Activated naive CD4-positive, alpha-beta T cell treated with anti-CD3 and anti-CD28 coated beads, Interleukin-2, amount 10 ng/mL, durations not matched to agents 7 days and 5 days (primary cell): ENCODE measurements around the gene PRKCB.

ENCODE experiments used
- CTCF ChIA-PET: fragments of 350-600 bp; sonication (Branson Sonifier 250); formaldehyde crosslinking; loops from one replicate; lab custom pipeline; 2021; ENCODE audit warnings: antibody characterized with exemption; lab: Charles Lee
- DNase-seq: peaks from one replicate; pipeline ENCODE4 v3.0.0-alpha.2; 2020
- H3K27ac Mint-ChIP-seq: one replicate; pipeline ENCODE4 v1.8.0; 2021; ENCODE audit warnings: mild to moderate bottlenecking, moderate library complexity, mixed read lengths
- H3K27me3 Mint-ChIP-seq: one replicate; pipeline ENCODE4 v1.8.0; 2021; ENCODE audit warnings: mild to moderate bottlenecking, mixed read lengths
- H3K36me3 Mint-ChIP-seq: one replicate; pipeline ENCODE4 v1.8.0; 2021; ENCODE audit warnings: mixed read lengths
- H3K4me1 Mint-ChIP-seq: one replicate; pipeline ENCODE4 v1.8.0; 2021; ENCODE audit warnings: mixed read lengths
- H3K4me3 Mint-ChIP-seq: one replicate; pipeline ENCODE4 v1.8.0; 2021; ENCODE audit warnings: mild to moderate bottlenecking, moderate library complexity, mixed read lengths
- H3K9me3 Mint-ChIP-seq: one replicate; pipeline ENCODE4 v1.8.0; 2021; ENCODE audit warnings: mixed read lengths

The PRKCB gene

GRCh38 chr16:23842137-23842600 lies 6.4 kb downstream of the PRKCB start:
- H3K27me3 Mint-ChIP-seq: no peaks in the 10 kb centered on the region
- no peak overlapping the region for H3K4me3 Mint-ChIP-seq
- H3K4me1 Mint-ChIP-seq: peaks cover 61% of the 10 kb centered on the region
- no peak for DNase-seq
- peak overlapping the region; percentile 73 for H3K27ac Mint-ChIP-seq
- peaks cover 64% of the 10 kb centered on the region for H3K36me3 Mint-ChIP-seq
- CTCF ChIA-PET: interaction anchor here (1.1 to 2.1 kb wide), 3 partner anchors 19 to 168 kb away, joined by 3 to 10 read pairs (median 6); no protein-coding TSS in a partner anchor
- no peaks in the 10 kb centered on the region for H3K9me3 Mint-ChIP-seq

DNA sequence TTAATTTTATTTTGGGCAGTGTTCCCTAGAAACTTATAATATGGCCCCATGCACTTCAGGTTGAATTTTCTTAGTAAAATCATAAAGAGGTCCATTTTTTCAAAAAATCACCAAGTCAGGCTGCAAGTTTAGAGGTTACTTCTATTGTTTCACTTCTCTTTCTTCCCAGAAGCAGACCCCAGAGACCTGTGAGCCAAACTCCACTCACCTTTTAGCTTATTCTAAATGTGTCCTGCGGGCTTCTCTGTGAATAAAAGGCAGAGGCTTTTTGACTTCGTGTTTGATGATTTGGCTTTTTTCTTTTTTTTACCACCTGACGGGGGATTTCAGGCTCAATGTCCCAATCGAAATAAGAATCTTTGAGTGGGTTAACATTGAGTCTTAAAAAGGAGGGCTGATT lies 7.4 kb downstream of the PRKCB start:
- H3K27me3 Mint-ChIP-seq: no peaks in the 10 kb centered on the region
- H3K27ac Mint-ChIP-seq: no peak overlapping the region
- no peak for DNase-seq
- H3K9me3 Mint-ChIP-seq: no peaks in the 10 kb centered on the region
- H3K4me3 Mint-ChIP-seq: no peak overlapping the region
- CTCF ChIA-PET: interaction anchor here (2.1 kb wide), 1 partner anchor 41 kb away, joined by 6 read pairs; no protein-coding TSS in a partner anchor
- H3K36me3 Mint-ChIP-seq: peaks cover 67% of the 10 kb centered on the region
- H3K4me1 Mint-ChIP-seq: peaks cover 61% of the 10 kb centered on the region

- Mint-ChIP-seq H3K27me3 (no peaks in the 10 kb centered on the region), H3K4me1 (peaks cover 64% of the 10 kb centered on the region), H3K36me3 (peaks cover 71% of the 10 kb centered on the region), H3K4me3 (no peak overlapping the region), H3K27ac (no peak overlapping the region), H3K9me3 (peaks cover 7% of the 10 kb centered on the region)
- CTCF ChIA-PET: interaction anchor here (0.7 kb wide), 1 partner anchor 32 kb away, joined by 3 read pairs; no protein-coding TSS in a partner anchor
- DNase-seq: no peak
These were observed 11.5 kb downstream of the PRKCB start for GRCh38 chr16:23847251-23847650.

DNA sequence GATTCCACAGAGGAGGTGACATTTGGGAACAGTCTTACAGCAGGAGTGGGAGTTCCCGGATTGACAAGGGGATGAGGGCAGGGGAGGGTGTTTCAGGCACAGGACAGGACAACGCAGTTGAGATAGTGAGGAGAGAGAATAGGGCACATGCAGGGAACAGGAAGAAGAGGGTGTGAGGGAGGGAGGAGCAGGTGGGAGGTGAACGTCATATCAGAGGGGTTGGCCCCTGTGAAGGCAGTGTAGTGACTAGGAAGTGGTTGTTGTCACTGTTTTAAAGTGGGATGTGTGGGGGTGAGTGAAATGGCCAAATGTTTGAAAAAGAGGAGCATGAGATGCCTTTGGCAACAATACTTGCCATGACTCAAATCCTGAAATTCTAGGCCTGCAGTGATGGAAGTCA lies 12.2 kb downstream of the PRKCB start:
- Mint-ChIP-seq H3K36me3 (peaks cover 75% of the 10 kb centered on the region), H3K4me1 (peaks cover 63% of the 10 kb centered on the region), H3K4me3 (no peak overlapping the region), H3K27ac (peak overlapping the region; percentile 85), H3K9me3 (peaks cover 12% of the 10 kb centered on the region), H3K27me3 (no peaks in the 10 kb centered on the region)
- CTCF ChIA-PET: no interaction called here
- DNase-seq: peak; percentile 66

DNA sequence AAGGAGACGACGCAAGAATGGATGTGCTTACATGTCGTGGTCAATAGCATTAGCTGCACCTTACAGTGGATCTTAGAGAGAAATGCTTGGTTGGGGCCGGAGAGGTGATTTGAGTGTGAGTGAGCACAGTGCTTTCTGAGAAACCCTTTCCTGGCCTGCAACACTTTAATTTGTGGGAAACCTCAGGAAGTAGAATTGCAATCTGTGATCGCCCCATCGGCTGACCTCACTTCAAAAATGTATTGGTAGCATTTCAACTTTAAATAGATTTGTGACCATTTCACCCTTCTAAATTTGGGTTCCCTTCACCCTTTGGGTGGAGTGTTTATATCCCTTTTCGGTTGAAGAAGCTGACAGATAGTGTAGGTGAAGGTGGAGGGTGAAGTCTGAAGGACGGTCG lies 13.2 kb downstream of the PRKCB start:
- Mint-ChIP-seq H3K27me3 (no peaks in the 10 kb centered on the region), H3K36me3 (peaks cover 79% of the 10 kb centered on the region), H3K9me3 (peaks cover 13% of the 10 kb centered on the region), H3K4me3 (no peak overlapping the region), H3K27ac (no peak overlapping the region), H3K4me1 (peaks cover 65% of the 10 kb centered on the region)
- CTCF ChIA-PET: no interaction called here
- DNase-seq: no peak

DNA sequence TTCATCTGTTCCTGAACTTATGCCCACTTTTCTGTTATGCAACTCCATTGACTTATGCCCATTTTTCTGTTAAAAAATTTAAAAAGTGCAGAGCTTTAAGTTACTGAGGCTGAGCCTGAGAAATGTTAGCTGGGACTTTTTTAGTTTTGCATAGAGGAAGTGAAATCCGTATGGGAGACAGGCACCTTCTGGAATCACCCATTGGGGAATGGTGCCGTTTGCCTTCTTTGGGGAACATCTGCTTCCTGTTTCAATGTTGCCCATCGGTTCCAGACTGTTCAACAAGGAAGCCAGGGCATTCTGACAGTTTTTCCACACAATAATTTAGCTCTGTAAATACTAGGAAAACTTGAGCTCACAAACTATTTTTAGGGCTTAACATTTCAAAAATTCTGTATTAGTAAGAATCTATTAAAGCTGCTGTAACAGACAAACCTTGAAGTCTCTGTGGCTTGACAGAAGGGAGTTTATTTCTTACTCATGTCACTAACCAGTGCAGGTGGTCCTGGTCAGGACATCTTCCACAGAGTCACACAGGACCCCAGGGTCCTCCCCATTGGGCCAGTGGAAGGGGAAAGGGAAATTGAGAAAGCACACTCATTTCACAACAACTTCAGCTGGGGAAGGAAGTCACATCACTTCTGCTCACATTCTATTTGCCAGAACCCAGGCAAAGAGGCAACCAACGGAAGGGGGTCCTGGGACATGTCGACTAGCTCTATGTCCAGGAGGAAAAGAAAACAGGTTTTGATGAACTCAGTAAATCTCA lies 17.2 kb downstream of the PRKCB start:
- H3K4me3 Mint-ChIP-seq: no peak overlapping the region
- peaks cover 65% of the 10 kb centered on the region for H3K4me1 Mint-ChIP-seq
- no peaks in the 10 kb centered on the region for H3K27me3 Mint-ChIP-seq
- no peak overlapping the region for H3K27ac Mint-ChIP-seq
- peaks cover 63% of the 10 kb centered on the region for H3K36me3 Mint-ChIP-seq
- peaks cover 13% of the 10 kb centered on the region for H3K9me3 Mint-ChIP-seq
- no peak for DNase-seq
- CTCF ChIA-PET: no interaction called here

GRCh38 chr16:23855010-23855409 lies 19.2 kb downstream of the PRKCB start:
- peaks cover 67% of the 10 kb centered on the region for H3K4me1 Mint-ChIP-seq
- H3K27me3 Mint-ChIP-seq: no peaks in the 10 kb centered on the region
- CTCF ChIA-PET: interaction anchor here (1.1 kb wide), 1 partner anchor 51 kb away, joined by 3 read pairs; no protein-coding TSS in a partner anchor
- DNase-seq: no peak
- H3K9me3 Mint-ChIP-seq: peaks cover 13% of the 10 kb centered on the region
- no peak overlapping the region for H3K4me3 Mint-ChIP-seq
- peaks cover 47% of the 10 kb centered on the region for H3K36me3 Mint-ChIP-seq
- no peak overlapping the region for H3K27ac Mint-ChIP-seq

DNA sequence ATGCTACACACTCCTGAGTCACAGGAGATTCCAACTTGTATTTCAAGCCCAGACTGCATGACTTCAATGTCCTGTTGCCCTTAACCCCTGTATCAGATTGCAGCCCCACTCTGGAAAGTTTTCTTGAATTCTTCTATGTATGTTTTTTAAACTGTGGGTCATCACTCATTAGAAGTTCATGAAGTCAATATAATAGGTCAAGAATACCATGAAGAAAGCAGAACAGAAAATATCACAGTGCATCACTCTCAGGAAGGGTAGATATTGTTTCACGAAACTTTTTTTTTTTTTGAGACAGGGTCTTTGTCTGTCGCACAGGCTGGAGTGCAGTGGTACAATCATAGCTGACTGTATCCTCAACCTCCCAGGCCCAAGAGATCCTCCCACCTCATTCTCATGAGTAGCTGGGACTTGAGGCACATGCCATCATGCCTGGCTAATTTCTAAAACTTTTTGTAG lies 20.5 kb downstream of the PRKCB start:
- H3K27me3 Mint-ChIP-seq: no peaks in the 10 kb centered on the region
- CTCF ChIA-PET: no interaction called here
- DNase-seq: no peak
- peaks cover 41% of the 10 kb centered on the region for H3K36me3 Mint-ChIP-seq
- peaks cover 10% of the 10 kb centered on the region for H3K9me3 Mint-ChIP-seq
- peaks cover 61% of the 10 kb centered on the region for H3K4me1 Mint-ChIP-seq
- H3K27ac Mint-ChIP-seq: no peak overlapping the region
- H3K4me3 Mint-ChIP-seq: no peak overlapping the region

DNA sequence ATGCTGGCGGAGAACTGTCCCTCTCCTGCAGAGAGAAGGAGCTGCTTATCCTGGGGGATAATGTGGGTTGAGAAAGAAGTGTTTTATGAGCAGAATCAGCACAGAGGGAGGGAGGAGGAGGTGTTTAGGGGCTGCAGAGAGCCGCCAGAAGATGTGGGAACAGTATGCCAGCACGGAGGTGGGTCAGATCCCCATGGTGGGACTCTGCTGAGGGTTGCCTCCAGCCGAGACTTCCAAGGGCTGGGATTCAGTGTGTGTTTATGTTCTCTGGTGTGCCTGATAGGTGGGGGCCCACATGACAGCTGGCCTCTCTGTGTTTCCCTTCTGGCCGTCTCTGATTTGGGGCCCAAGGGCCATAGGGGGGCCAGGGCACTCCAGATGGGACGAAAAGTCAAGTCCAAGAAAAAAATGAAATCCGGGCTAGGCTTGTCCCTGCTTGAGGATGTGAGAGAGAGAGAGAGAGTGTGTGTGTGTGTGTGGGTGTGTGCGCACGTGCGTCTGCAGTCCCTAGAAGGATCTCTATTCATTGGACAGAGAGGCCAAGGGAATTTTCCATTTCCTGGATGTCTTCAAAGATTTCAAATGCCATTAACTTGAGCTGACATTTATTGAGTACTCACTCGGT lies 21.6 kb downstream of the PRKCB start:
- no peak overlapping the region for H3K4me3 Mint-ChIP-seq
- H3K4me1 Mint-ChIP-seq: peaks cover 63% of the 10 kb centered on the region
- no peak overlapping the region for H3K27ac Mint-ChIP-seq
- peaks cover 31% of the 10 kb centered on the region for H3K36me3 Mint-ChIP-seq
- CTCF ChIA-PET: interaction anchor here (0.7 to 2.5 kb wide), 2 partner anchors 20 to 54 kb away, joined by 3 to 11 read pairs; no protein-coding TSS in a partner anchor
- no peaks in the 10 kb centered on the region for H3K27me3 Mint-ChIP-seq
- no peak for DNase-seq
- peaks cover 5% of the 10 kb centered on the region for H3K9me3 Mint-ChIP-seq

- Mint-ChIP-seq H3K36me3 (peaks cover 26% of the 10 kb centered on the region), H3K4me3 (no peak overlapping the region), H3K4me1 (peaks cover 63% of the 10 kb centered on the region), H3K9me3 (peaks cover 1% of the 10 kb centered on the region), H3K27ac (no peak overlapping the region), H3K27me3 (no peaks in the 10 kb centered on the region)
- CTCF ChIA-PET: interaction anchor here (2.5 kb wide), 1 partner anchor 55 kb away, joined by 11 read pairs; no protein-coding TSS in a partner anchor
- no peak for DNase-seq
These were observed 22.1 kb downstream of the PRKCB start for GRCh38 chr16:23857881-23858269.

DNA sequence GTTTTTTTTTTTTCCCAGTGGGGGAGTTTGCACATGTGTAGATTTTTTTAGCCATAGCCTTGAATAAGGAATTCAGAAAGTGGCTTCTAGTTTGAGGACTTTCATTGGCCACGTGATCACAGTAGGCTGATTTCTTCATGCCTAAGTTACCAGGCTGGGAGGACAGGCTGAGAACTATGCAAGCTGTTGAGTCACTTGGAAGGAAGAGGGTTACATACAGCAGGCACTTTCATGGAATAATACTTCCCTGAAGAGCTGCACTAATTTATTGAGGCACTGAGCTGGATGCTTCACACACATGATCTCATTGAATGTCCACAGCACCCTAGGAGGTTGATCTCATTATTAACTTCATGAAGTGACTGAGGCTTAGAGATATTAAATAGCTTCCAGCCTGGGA lies 22.8 kb downstream of the PRKCB start:
- Mint-ChIP-seq H3K36me3 (peaks cover 21% of the 10 kb centered on the region), H3K27me3 (no peaks in the 10 kb centered on the region)

GRCh38 chr16:23859713-23860269 lies 24.0 kb downstream of the PRKCB start:
- H3K4me3 Mint-ChIP-seq: no peak overlapping the region

More for the DNA sequence above, 22.8 kb downstream of the PRKCB start:
- DNase-seq: no peak
- CTCF ChIA-PET: interaction anchor here (2.5 kb wide), 1 partner anchor 55 kb away, joined by 11 read pairs; no protein-coding TSS in a partner anchor
- Mint-ChIP-seq H3K9me3 (peaks cover 1% of the 10 kb centered on the region), H3K4me1 (peaks cover 61% of the 10 kb centered on the region), H3K27ac (no peak overlapping the region), H3K4me3 (no peak overlapping the region)

GRCh38 chr16:23861874-23862273 lies 26.1 kb downstream of the PRKCB start:
- H3K4me3 Mint-ChIP-seq: no peak overlapping the region
- no peak for DNase-seq
- H3K4me1 Mint-ChIP-seq: peaks cover 82% of the 10 kb centered on the region
- peaks cover 10% of the 10 kb centered on the region for H3K36me3 Mint-ChIP-seq
- no peaks in the 10 kb centered on the region for H3K9me3 Mint-ChIP-seq
- CTCF ChIA-PET: interaction anchor here (0.6 to 1.9 kb wide), 6 partner anchors 12 to 148 kb away, joined by 3 to 4 read pairs (median 3); no protein-coding TSS in a partner anchor
- H3K27ac Mint-ChIP-seq: no peak overlapping the region
- H3K27me3 Mint-ChIP-seq: no peaks in the 10 kb centered on the region

More at GRCh38 chr16:23859713-23860269, 24.0 kb downstream of the PRKCB start:
- no peaks in the 10 kb centered on the region for H3K9me3 Mint-ChIP-seq
- no peaks in the 10 kb centered on the region for H3K27me3 Mint-ChIP-seq
- CTCF ChIA-PET: interaction anchor here (2.5 kb wide), 1 partner anchor 57 kb away, joined by 11 read pairs; no protein-coding TSS in a partner anchor
- H3K27ac Mint-ChIP-seq: no peak overlapping the region
- no peak for DNase-seq
- H3K4me1 Mint-ChIP-seq: peaks cover 68% of the 10 kb centered on the region
- peaks cover 11% of the 10 kb centered on the region for H3K36me3 Mint-ChIP-seq

GRCh38 chr16:23862556-23862955 lies 26.8 kb downstream of the PRKCB start:
- DNase-seq: no peak
- CTCF ChIA-PET: interaction anchor here (0.7 to 1.9 kb wide), 2 partner anchors 145 to 148 kb away, joined by 3 to 4 read pairs; no protein-coding TSS in a partner anchor
- peaks cover 81% of the 10 kb centered on the region for H3K4me1 Mint-ChIP-seq
- H3K9me3 Mint-ChIP-seq: no peaks in the 10 kb centered on the region
- H3K27me3 Mint-ChIP-seq: no peaks in the 10 kb centered on the region
- H3K4me3 Mint-ChIP-seq: peak overlapping the region; percentile 32
- H3K36me3 Mint-ChIP-seq: peaks cover 8% of the 10 kb centered on the region
- no peak overlapping the region for H3K27ac Mint-ChIP-seq
